Measurements from ENCODE around the gene PRTFDC1. TPM values are rescaled to one million over a fixed set of nuclear protein-coding genes. Genes with fewer than 3 reads are reported as not detected.

Gene PRTFDC1
- total RNA-seq, 1 donor from 2014 or later = 9.1 TPM

DNA sequence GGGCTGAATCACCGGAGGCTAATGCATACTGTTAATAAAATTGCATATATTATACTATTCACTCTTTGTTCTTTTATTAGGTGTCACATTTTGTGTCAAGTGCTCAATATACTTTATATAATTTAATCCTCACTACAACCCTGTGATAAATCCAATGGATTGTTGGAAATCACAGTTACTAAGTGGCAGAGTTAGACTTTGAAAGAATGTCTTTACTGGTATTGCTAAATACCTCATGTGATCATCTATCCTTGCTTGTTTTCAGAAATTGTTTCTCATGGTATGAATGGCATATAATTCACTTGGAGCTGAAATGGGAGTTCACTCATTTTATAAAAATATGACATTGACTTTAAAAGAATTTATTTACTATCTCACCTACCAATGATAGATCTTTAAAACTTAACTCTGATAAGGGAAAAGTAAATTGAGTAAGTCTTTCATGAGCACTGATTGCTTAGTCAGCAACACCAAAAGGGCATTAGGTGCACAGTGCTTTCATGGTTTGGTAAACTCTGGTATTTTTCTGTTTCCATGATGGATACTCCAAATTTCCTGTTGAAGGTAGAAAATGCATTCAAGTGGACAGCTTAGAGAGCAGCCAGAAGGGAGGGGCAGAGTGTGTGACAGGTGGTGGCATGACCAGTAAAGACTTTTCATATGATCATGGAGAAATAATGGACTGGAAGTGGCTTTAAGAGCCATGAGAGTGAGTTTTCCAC is 41.0 kb upstream of the PRTFDC1 start:
- TF ChIP-seq EZH2 (IDR thresholded peaks at IDR 0.05; ENCODE audit: insufficient read depth, low read length) = no peak
- TF ChIP-seq, protein P1, sequence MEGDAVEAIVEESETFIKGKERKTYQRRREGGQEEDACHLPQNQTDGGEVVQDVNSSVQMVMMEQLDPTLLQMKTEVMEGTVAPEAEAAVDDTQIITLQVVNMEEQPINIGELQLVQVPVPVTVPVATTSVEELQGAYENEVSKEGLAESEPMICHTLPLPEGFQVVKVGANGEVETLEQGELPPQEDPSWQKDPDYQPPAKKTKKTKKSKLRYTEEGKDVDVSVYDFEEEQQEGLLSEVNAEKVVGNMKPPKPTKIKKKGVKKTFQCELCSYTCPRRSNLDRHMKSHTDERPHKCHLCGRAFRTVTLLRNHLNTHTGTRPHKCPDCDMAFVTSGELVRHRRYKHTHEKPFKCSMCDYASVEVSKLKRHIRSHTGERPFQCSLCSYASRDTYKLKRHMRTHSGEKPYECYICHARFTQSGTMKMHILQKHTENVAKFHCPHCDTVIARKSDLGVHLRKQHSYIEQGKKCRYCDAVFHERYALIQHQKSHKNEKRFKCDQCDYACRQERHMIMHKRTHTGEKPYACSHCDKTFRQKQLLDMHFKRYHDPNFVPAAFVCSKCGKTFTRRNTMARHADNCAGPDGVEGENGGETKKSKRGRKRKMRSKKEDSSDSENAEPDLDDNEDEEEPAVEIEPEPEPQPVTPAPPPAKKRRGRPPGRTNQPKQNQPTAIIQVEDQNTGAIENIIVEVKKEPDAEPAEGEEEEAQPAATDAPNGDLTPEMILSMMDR (IDR thresholded peaks at IDR 0.05; ENCODE audit: insufficient read depth, low read depth, low read length) = no peak

DNA sequence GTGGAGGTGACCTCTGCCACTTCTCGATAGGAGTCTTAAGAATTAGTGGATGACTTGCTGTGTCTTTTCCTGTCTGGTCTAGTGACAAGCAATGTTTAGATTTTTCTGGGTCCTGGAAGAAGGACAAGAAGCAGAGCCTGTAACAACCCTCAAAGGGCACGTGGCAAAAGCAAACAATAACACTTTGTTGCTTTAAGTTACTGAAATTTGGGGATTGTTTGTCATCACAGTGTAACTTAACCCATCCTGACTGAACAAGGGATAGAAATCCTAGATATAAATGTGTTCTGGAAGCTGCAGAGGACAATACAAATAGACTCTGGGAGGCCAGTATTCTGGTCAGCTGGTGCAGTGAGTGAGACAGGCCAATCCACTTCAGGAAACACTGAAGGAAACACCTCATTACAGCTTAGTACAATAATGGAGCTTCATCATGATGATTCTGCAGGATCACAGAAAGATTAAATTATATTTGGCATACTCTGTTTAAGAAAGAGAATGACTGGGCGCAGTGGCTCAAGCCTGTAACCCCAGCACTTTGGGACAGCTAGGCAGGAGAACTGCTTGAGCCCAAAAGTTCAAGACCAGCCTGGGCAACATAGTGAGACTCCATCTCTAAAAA is 40.2 kb upstream of the PRTFDC1 start:
- Histone ChIP-seq H3K4me2 (ENCODE audit: low read length) (no peak overlapping the region), H4K20me1 (ENCODE audit: insufficient read depth, low read length) (no peaks in the 10 kb centered on the region), H3K4me3 (ENCODE audit: insufficient read depth, low read depth, low read length) (no peak overlapping the region), H2AFZ (ENCODE audit: low read depth, low read length) (no peak overlapping the region), H3K9me3 (ENCODE audit: insufficient read depth, low read depth, low read length) (no peaks in the 10 kb centered on the region), H3K36me3 (ENCODE audit: insufficient read depth, low read length) (no peaks in the 10 kb centered on the region), H3K79me2 (ENCODE audit: insufficient read depth, low read length) (no peaks in the 10 kb centered on the region), H3K27ac (ENCODE audit: low read depth, low read length) (no peak overlapping the region), H3K27me3 (ENCODE audit: insufficient read depth, low read length) (no peaks in the 10 kb centered on the region), H3K4me1 (ENCODE audit: insufficient read depth, low read length) (no peaks in the 10 kb centered on the region), H3K9ac (ENCODE audit: low read length) (no peak overlapping the region)
- H3K9me3 Mint-ChIP-seq (ENCODE audit: unreplicated experiment) = no peaks in the 10 kb centered on the region
- H3K27me3 Mint-ChIP-seq (ENCODE audit: low read depth, unreplicated experiment) = peaks cover 4% of the 10 kb centered on the region
- DNase-seq (ENCODE audit: low read depth) (no peak), FAIRE-seq (no peak)
- H3K36me3 Mint-ChIP-seq (ENCODE audit: low read depth, unreplicated experiment) = no peaks in the 10 kb centered on the region
- peaks cover 2% of the 10 kb centered on the region for H3K4me1 Mint-ChIP-seq (ENCODE audit: low read depth, unreplicated experiment)
- no peak overlapping the region for H3K4me3 Mint-ChIP-seq (ENCODE audit: unreplicated experiment)
- no peak overlapping the region for H3K27ac Mint-ChIP-seq (ENCODE audit: unreplicated experiment)
- TF ChIP-seq, protein P1 (IDR thresholded peaks at IDR 0.05; ENCODE audit: insufficient read depth, low read depth, low read length) = no peak
- TF ChIP-seq EZH2 (IDR thresholded peaks at IDR 0.05; ENCODE audit: insufficient read depth, low read length) = no peak

More for the DNA sequence above, 41.0 kb upstream of the PRTFDC1 start:
- Histone ChIP-seq H3K4me3 (ENCODE audit: insufficient read depth, low read depth, low read length) (no peak overlapping the region), H3K79me2 (ENCODE audit: insufficient read depth, low read length) (no peaks in the 10 kb centered on the region), H4K20me1 (ENCODE audit: insufficient read depth, low read length) (no peaks in the 10 kb centered on the region), H3K27me3 (ENCODE audit: insufficient read depth, low read length) (no peaks in the 10 kb centered on the region), H3K4me2 (ENCODE audit: low read length) (no peak overlapping the region), H3K27ac (ENCODE audit: low read depth, low read length) (no peak overlapping the region), H2AFZ (ENCODE audit: low read depth, low read length) (no peak overlapping the region), H3K4me1 (ENCODE audit: insufficient read depth, low read length) (no peaks in the 10 kb centered on the region), H3K36me3 (ENCODE audit: insufficient read depth, low read length) (no peaks in the 10 kb centered on the region), H3K9ac (ENCODE audit: low read length) (no peak overlapping the region), H3K9me3 (ENCODE audit: insufficient read depth, low read depth, low read length) (no peaks in the 10 kb centered on the region)
- H3K36me3 Mint-ChIP-seq (ENCODE audit: low read depth, unreplicated experiment) = no peaks in the 10 kb centered on the region
- no peak overlapping the region for H3K4me3 Mint-ChIP-seq (ENCODE audit: unreplicated experiment)
- DNase-seq (ENCODE audit: low read depth) (no peak), FAIRE-seq (no peak)
- peaks cover 4% of the 10 kb centered on the region for H3K27me3 Mint-ChIP-seq (ENCODE audit: low read depth, unreplicated experiment)
- H3K9me3 Mint-ChIP-seq (ENCODE audit: unreplicated experiment) = no peaks in the 10 kb centered on the region
- no peak overlapping the region for H3K27ac Mint-ChIP-seq (ENCODE audit: unreplicated experiment)
- H3K4me1 Mint-ChIP-seq (ENCODE audit: low read depth, unreplicated experiment) = peaks cover 2% of the 10 kb centered on the region

DNA sequence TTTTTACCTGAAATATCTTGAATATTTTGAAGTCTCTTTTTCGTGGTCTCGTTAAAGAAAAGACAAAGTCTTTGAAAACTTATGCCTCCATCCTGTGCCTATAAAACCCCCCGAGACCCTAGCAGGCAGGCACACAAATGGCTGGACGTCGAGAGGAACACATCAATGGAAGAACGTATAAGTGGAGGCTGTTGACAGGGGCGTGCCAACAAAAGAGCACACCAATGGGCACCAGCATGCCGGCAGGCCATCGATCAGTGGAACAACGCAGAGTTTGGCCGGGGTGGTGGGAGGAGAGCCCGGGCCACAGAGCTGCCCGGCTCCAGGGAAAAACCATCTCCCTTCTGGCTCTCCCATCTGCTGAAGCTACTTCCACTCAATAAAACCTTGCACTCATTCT is 38.9 kb upstream of the PRTFDC1 start:
- H3K9me3 ChIP-seq (ENCODE audit: insufficient read depth, low read depth, low read length) = no peaks in the 10 kb centered on the region
- no peaks in the 10 kb centered on the region for H3K36me3 Mint-ChIP-seq (ENCODE audit: low read depth, unreplicated experiment)
- DNase-seq (ENCODE audit: low read depth) (no peak), FAIRE-seq (no peak)
- H3K27me3 ChIP-seq (ENCODE audit: insufficient read depth, low read length) = no peaks in the 10 kb centered on the region
- no peaks in the 10 kb centered on the region for H3K36me3 ChIP-seq (ENCODE audit: insufficient read depth, low read length)
- H3K4me3 Mint-ChIP-seq (ENCODE audit: unreplicated experiment) = no peak overlapping the region
- H3K9ac ChIP-seq (ENCODE audit: low read length) = no peak overlapping the region
- no peaks in the 10 kb centered on the region for H3K79me2 ChIP-seq (ENCODE audit: insufficient read depth, low read length)
- H2AFZ ChIP-seq (ENCODE audit: low read depth, low read length) = no peak overlapping the region
- H4K20me1 ChIP-seq (ENCODE audit: insufficient read depth, low read length) = no peaks in the 10 kb centered on the region
- no peaks in the 10 kb centered on the region for H3K4me1 ChIP-seq (ENCODE audit: insufficient read depth, low read length)
- peaks cover 4% of the 10 kb centered on the region for H3K27me3 Mint-ChIP-seq (ENCODE audit: low read depth, unreplicated experiment)
- H3K4me3 ChIP-seq (ENCODE audit: insufficient read depth, low read depth, low read length) = no peak overlapping the region
- H3K27ac ChIP-seq (ENCODE audit: low read depth, low read length) = no peak overlapping the region
- peaks cover 2% of the 10 kb centered on the region for H3K4me1 Mint-ChIP-seq (ENCODE audit: low read depth, unreplicated experiment)
- no peak overlapping the region for H3K4me2 ChIP-seq (ENCODE audit: low read length)
- TF ChIP-seq EZH2 (IDR thresholded peaks at IDR 0.05; ENCODE audit: insufficient read depth, low read length) = no peak
- TF ChIP-seq, protein P1 (IDR thresholded peaks at IDR 0.05; ENCODE audit: insufficient read depth, low read depth, low read length) = no peak
- H3K9me3 Mint-ChIP-seq (ENCODE audit: unreplicated experiment) = no peaks in the 10 kb centered on the region
- no peak overlapping the region for H3K27ac Mint-ChIP-seq (ENCODE audit: unreplicated experiment)
